ENCODE data around the gene OSGEP.
A peak's percentile ranks its signal among the peaks of the same experiment; 100 is the strongest.

Gene OSGEP

DNA sequence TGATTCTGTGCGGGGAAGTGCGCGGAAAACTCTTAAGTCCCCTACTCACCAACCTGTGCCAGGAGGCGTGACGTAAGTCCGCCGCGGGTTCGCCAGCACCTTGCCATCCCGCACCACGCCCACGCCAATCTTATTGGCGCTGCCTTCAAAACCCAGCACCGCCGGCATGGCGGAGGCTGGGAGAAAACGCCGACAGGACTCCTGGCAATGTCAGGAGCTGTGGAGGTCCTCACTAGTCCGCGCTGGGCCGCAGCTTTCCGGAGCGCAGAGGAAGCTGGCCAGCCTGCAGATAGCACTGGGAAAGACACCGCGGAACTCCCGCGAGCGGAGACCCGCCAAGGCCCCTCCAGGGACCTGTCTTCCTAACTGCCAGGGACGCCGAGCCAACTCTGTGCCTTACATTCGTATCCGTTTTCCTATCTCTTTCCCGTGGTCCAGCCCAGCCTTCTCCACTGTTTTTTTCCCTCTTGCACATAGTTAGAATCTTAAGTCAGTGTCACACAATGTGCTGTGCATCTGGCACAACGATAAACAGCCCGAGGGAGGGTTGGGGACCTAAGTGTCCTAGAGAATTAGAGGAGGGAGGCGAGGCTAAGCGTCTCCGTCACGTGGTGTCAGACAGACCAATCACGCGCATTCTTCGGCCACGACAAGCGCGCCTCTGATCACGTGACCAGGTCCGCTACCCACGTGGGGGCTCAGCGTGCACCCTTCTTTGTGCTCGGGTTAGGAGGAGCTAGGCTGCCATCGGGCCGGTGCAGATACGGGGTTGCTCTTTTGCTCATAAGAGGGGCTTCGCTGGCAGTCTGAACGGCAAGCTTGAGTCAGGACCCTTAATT is at the start of gene OSGEP, which contains the start of gene APEX1:
OSGEP (minus strand) TSS at position 297 of the 839 bp plus-strand sequence; CDS start at position 168, 129 bp downstream.
APEX1 (plus strand) TSS at position 711 of the 839 bp plus-strand sequence. CDS start 420 bp downstream, outside the sequence.
- DNase-seq (ENCODE audit: low spot score), result peak; percentile 97

DNA sequence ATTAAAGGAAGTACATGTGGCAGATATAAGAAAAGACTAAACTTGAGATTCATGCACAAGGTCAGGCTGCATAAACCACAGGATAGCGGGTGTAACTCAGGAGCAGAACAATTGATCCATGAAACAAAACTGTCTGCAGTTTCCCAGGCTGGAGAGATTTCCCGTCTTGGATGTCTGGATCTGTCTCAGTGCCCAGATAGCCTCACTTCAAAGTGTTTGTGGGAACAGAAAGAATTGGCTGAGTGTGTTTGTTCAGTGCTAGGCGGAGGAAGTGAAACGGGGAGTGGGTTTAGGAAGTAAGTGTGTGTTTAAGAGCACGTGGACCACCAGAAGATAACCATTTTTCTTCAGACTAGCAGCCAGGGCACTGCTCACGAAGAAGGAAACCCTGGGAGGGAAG is 49.3 kb upstream of the OSGEP start:
- DNase-seq (ENCODE audit: low spot score), result no peak

DNA sequence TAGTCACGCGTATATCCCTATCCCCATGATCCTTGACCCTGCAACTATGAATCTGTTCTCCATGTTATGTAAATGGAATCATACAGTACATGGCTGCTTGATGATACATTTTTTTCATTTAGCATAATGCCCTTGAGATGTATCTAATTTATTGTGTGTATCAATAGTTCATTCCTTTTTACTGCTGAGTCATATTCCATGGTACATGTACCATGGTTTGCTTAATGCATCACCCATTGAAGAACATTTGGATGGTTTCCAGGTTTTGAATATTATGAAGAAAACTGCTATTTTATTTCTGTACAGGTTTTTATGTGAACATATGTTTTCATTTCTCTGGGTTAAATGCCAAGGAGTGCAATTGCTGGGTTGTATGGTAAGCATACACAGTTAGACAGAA is 46.7 kb upstream of the OSGEP start:
- DNase-seq (ENCODE audit: low spot score), result no peak

DNA sequence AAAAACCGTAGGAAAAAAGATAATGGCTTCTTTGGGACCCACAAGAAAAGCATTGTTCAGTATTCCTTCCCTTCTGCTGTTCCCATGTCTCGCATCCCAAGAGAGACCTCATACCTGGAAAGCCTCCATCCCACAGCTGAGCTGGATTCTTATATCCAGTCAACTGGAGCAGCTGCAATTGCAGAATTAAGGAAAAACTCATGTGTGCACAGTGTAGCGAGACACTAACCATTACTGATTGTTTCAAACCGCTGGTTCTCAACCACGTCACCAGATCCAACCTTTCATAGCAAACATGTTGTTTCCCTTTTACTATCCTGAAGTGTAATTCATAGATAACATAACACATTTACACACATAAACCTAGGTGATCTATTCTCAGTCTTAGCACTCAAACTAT is 45.3 kb upstream of the OSGEP start:
- no peak for DNase-seq (ENCODE audit: low spot score)

DNA sequence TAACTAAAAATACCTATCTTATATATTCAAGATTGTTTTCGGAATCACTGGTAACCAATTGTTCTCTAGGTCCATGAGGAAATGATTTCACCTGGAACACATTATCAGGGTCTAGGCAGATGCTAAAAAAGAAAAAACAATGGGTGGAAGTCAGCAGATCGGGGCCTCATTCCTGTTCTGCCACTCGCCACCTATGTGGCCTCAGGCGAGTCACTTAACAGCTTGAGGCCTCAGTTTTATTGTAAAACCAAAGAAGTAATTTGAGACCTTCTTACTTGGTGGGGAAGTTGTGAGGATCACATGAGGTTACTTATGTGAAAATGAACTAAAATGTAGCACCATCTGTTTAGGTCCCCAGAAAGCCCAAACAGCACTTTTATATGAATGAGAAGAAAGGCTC is 44.5 kb upstream of the OSGEP start:
- DNase-seq (ENCODE audit: low spot score), result no peak

GRCh38 chr14:20498622-20499021 is 44.0 kb upstream of the OSGEP start:
- DNase-seq (ENCODE audit: low spot score), result no peak

DNA sequence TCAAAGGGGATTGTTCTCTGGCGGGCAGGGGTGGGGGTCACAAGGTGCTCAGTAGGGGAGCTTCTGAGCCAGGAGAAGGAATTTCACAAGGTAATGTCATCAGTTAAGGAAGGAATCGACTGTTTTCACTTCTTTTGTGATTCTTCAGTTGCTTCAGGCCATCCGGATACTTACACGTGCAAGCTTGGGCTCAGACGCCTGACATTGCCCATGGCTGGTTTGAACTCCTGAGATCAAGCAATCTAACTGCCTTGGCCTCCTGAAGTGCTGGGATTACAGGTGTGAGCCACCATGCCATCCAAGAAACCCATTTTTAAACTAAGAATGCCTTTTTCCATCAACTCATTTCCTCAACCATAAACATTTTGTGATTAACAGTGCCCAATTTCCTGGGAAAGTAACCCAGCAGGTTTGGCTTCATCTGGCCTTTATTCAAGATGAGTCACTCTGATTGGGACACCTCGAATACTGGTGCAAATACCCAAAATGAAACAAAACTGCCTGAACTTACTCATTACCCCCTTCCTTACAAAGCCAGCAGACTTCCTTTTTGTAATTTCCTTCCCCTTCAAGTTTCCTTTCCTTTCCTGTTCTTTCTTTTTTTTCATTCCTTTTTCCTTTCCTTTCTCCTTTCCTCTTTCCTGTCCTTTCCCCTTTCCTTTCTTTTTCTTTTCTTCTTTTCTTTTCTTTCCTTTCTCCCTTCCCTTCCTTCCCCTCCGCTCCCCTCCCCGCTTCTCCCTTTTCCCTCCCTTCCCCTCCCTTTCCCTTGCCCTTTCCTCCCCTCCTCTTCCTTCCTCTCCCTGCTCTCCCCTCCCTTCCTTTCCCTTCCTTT is 40.5 kb upstream of the OSGEP start:
- DNase-seq (ENCODE audit: low spot score), result no peak

DNA sequence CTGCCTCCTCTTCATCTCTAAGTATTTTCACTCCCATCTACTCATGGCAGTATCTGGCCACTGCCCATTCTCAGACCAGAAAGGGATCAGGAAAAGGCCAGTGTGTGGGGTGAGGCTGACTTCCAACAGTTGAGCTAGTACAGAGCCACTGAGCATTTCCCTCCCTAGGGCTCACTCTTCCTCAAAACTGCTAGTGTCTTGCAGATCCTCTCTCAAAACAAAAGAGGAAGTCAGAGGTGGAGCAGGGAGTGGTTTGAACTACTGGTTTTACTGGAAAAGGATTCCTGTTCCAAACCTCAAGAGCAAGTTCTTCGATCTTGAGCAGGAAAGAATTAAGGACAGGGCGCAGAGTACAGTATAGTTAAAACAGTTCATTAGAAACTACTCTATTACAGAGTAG is 39.0 kb upstream of the OSGEP start:
- DNase-seq (ENCODE audit: low spot score), result no peak

DNA sequence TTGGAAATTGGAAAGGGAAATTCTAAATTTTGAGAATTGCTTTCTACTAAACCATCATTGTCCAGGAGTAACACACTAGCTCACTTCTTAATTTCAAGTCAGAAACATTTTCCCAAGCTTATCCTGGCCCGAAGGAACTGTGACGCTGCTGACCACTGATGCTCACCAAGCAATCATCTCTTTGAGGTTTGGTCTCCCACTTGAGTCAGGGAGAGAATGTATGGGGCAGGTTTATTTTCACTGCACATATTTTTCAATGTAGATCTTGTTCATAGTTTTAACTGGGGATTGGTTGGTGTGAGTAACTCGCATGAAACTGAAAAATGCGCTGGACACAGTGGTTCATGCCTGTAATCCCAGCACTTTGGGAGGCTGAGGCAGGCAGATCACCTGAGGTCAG is 37.9 kb upstream of the OSGEP start:
- DNase-seq (ENCODE audit: low spot score), result no peak

GRCh38 chr14:20490563-20490962 is 36.0 kb upstream of the OSGEP start:
- DNase-seq (ENCODE audit: low spot score), result no peak

DNA sequence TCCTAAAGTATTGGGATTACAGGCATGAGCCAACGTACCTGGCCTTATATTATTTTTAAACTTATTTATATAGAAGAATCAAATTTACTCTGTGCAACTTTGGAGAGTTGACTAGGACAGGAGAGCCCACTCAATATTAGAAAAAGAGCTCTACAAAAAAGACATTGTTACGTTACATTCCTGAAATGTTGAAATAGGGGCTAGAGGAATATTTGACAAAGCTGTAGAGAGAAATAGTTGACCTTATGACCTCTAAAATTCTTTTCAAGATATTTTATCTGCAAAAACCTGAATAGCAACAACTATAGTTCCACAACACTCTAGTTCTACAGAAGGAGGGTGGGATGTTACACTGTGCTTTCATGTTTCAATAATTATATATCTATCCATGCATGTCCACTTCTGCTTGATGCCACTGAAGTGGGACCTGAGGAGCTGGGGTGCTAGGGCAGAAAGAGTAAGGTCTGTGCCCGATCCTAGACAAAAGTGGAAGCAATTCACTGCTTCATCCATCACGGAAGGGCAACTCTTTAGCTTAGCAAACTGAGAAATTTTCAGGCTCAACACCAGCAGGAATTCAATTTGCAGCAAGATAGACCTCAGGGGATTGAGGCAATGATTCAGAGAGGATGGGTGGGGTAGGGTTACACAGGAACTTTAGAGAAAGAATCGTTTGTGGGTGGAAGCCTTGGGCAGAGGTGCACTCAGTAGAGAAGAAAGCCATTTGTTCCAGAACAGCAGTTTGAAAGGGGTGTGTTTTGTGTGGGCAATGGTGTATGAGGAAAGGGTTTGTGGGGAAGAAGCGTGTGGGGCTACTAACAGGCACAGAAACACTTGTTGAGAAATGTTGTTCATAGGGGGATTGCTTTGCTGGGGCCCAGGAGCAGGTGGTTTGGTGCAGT is 34.7 kb upstream of the OSGEP start:
- no peak for DNase-seq (ENCODE audit: low spot score)

DNA sequence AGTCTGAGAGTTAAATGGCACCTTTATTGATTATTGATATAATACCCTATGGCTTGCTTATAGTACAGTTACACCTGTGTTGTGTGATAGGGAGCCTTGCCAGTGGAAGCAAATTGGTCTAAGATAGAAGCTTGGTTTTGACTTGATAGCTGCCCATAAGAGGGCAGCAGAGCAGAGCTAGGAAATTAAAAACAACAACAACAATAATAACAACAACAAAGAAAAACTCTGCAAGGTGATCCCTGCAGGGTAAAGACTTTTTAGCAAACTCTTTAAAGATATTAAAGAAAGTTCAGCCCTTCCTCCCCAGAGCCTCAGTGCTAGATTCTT is 32.7 kb upstream of the OSGEP start:
- no peak for DNase-seq (ENCODE audit: low spot score)

GRCh38 chr14:20486684-20487395 is 32.2 kb upstream of the OSGEP start:
- no peak for DNase-seq (ENCODE audit: low spot score)

- DNase-seq (ENCODE audit: low spot score), result no peak
Measured at GRCh38 chr14:20485900-20486299, 31.3 kb upstream of the OSGEP start.

DNA sequence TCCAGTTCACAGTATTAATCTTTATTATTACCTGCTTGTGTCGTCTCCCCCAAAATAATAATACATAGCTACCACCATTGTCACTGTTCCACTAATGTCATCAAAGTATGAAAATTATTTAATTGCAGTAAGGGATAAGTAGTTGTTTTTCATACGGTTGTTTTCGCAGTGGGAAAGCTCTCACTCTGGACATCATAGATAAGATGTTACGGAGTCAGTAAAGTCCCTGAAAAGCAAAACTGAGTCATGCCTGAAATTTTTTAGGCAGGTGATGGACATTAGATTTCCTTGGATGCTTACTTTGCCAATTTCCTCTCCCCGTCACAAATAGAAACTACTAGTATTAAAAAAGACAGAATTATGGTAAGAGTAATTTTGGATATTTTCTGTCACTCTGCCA is 27.8 kb upstream of the OSGEP start:
- no peak for DNase-seq (ENCODE audit: low spot score)

DNA sequence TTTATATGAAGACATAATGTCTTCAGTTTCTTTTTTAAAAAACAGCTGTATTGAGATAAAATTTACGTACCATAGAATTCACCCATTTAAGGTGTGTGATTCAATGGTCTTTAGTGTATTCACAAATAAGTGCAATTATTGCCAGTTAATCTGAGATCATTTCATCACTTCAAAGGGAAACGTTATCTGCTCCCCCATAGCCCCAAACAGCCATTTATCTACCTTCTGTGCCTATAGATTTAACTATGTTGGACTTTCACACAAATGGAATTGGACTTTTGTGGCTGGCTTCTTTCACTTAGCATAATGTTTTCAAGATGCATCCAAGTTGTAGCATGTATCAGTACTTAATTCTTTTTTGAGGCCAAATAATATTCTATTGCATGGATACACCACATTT is 24.3 kb upstream of the OSGEP start:
- no peak for DNase-seq (ENCODE audit: low spot score)

DNA sequence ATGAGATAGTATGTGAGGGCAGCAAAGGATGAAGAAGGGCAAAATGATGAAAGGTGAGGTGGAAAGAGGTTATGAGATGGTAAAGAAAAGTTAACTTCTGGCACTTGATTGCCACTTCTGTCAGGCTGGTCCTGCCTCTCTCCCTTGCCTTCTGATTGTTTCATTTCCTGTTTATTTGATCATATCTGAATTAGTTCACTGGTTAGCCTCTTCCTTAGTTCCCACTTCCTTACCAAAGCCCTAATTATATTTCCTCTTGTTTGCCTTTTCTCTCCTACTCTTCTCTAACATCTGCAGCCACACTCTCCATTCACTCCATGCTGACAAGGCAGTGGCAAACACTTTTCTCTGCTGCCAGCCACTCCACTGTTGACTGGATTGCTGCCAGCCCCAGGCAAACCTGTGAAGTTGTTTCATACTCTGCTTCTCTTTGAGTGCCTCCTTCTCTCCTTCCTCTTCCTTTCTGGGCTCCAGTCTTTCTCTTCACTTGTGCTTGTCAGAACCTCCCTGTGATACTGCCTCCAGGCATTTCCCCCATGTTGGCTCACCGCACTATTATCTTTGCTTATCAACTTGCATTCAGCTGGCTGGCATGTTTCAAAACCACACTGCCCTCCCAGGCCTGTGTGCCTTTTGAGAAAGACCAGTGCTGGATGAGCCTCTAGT is 22.7 kb upstream of the OSGEP start:
- DNase-seq (ENCODE audit: low spot score), result peak; percentile 42

- DNase-seq (ENCODE audit: low spot score), result no peak
Measured at GRCh38 chr14:20476776-20477175, 22.2 kb upstream of the OSGEP start.

DNA sequence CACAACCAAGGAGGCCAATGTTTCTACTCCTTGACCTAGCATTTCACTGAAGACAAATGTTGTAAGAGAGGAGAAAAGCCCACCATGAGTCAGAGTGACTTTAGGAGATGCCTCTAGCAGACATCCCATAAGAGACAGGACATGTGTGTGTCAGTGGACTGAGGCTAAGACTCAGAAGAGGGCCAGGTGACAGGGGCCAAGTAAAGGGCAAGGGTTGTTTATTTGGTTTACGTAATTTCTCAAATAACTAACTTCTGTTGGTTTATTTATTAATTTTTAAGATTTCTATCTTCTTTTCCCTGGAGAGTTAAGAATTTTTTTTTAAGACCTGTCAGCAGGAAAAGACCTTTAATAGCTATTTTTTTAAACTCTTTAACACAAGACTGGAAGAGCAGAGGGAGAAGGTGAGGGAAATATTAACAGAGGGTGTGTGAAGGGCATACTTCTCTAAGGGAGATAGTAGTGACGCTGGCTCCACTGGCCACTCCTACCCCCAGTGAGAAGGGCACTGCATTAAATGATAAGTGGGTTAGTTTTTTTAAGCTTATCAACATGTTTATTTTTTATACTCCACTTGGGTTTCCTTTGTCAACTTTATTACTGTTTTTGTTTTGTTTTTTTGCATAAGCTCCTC is 18.0 kb upstream of the OSGEP start:
- no peak for DNase-seq (ENCODE audit: low spot score)

GRCh38 chr14:20470603-20470901 is 15.9 kb upstream of the OSGEP start:
- DNase-seq (ENCODE audit: low spot score), result no peak

Data from germinal center (tissue), 1 donor.